ENCODE measurements around the gene PROSER3. TPM values are rescaled to one million over a fixed set of nuclear protein-coding genes. Genes with fewer than 3 reads are reported as not detected.

PROSER3 gene
- polyA plus RNA-seq, 1 donor (not counting 4 experiments of a cell fraction or from before 2014, with no cell fraction given) = 5.5 TPM

DNA sequence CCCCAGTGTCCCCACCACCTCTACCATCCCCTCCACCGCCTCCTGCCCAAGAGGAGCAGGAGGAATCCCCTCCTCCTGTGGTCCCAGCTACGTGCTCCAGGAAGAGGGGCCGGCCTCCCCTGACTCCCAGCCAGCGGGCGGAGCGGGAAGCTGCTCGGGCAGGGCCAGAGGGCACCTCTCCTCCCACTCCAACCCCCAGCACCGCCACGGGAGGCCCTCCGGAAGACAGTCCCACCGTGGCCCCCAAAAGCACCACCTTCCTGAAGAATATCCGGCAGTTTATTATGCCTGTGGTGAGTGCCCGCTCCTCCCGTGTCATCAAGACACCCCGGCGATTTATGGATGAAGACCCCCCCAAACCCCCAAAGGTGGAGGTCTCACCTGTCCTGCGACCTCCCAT, 37.3 kb upstream of the PROSER3 start:
- Histone ChIP-seq H3K9ac (ENCODE audit: control insufficient read depth, extremely low read depth, insufficient read depth, low read length) (no peak overlapping the region), H3K9me1 (ENCODE audit: control insufficient read depth, extremely low read depth, insufficient read depth, low read length) (no peaks in the 10 kb centered on the region), H3K27ac (ENCODE audit: control insufficient read depth, insufficient read depth, low read length) (no peak overlapping the region), H2AFZ (ENCODE audit: control insufficient read depth, low read length) (no peak overlapping the region), H4K20me1 (ENCODE audit: control insufficient read depth, extremely low read depth, insufficient read depth, low read length) (peaks cover 4% of the 10 kb centered on the region), H3K79me2 (ENCODE audit: control insufficient read depth, insufficient read depth, low read length) (peaks cover 47% of the 10 kb centered on the region), H3K4me3 (ENCODE audit: control insufficient read depth in 2 of 3, extremely low read depth in 1 of 3, insufficient read depth in 2 of 3, low read depth in 1 of 3, low read length in 3 of 3) (no peak overlapping the region), H3K27me3 (ENCODE audit: control insufficient read depth, extremely low read depth, insufficient read depth, low read length) (no peaks in the 10 kb centered on the region), H3K9me3 (ENCODE audit: control insufficient read depth, low read depth, low read length) (no peaks in the 10 kb centered on the region), H3K4me1 (ENCODE audit: control insufficient read depth, extremely low read depth, insufficient read depth, low read length) (peaks cover 21% of the 10 kb centered on the region), H3K36me3 (ENCODE audit: control insufficient read depth in 2 of 2, extremely low read depth in 1 of 2, insufficient read depth in 2 of 2, low read length in 2 of 2) (peaks cover 36 to 38% of the 10 kb centered on the region in 2 experiments), H3K4me2 (ENCODE audit: control insufficient read depth, extremely low read depth, insufficient read depth, low read depth, low read length) (no peak overlapping the region)
- dilution Hi-C loops (cut with MboI; ENCODE audit: extremely low pct_ligation_motif_present, low sequenced_read_pairs) = no loop called here
- TF ChIP-seq EZH2 (IDR thresholded peaks at IDR 0.05; ENCODE audit: low read length) = no peak
- TF ChIP-seq, protein P1, sequence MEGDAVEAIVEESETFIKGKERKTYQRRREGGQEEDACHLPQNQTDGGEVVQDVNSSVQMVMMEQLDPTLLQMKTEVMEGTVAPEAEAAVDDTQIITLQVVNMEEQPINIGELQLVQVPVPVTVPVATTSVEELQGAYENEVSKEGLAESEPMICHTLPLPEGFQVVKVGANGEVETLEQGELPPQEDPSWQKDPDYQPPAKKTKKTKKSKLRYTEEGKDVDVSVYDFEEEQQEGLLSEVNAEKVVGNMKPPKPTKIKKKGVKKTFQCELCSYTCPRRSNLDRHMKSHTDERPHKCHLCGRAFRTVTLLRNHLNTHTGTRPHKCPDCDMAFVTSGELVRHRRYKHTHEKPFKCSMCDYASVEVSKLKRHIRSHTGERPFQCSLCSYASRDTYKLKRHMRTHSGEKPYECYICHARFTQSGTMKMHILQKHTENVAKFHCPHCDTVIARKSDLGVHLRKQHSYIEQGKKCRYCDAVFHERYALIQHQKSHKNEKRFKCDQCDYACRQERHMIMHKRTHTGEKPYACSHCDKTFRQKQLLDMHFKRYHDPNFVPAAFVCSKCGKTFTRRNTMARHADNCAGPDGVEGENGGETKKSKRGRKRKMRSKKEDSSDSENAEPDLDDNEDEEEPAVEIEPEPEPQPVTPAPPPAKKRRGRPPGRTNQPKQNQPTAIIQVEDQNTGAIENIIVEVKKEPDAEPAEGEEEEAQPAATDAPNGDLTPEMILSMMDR (optimal IDR thresholded peaks at IDR 0.05 in 1 of 3, IDR thresholded peaks at IDR 0.05 in 1 of 3, conservative IDR thresholded peaks at IDR 0.05 in 1 of 3; ENCODE audit: extremely low read depth in 1 of 3, insufficient read depth in 2 of 3, low read length in 3 of 3) = no peak
- FAIRE-seq (no peak), DNase-seq (ENCODE audit: low read depth, low spot score) (no peak)

DNA sequence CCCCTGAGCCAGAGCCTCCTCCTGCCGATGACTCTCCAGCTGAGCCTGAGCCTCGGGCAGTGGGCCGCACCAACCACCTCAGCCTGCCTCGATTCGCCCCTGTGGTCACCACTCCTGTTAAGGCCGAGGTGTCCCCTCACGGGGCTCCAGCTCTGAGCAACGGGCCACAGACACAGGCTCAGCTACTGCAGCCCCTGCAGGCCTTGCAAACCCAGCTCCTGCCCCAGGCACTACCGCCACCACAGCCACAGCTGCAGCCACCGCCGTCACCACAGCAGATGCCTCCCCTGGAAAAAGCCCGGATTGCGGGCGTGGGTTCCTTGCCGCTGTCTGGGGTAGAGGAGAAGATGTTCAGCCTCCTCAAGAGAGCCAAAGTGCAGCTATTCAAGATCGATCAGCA, 36.6 kb upstream of the PROSER3 start:
- no peak for DNase-seq (ENCODE audit: low read depth, low spot score)
- H3K4me1 ChIP-seq (ENCODE audit: control insufficient read depth, extremely low read depth, insufficient read depth, low read length) = peaks cover 14% of the 10 kb centered on the region
- no peak for TF ChIP-seq EZH2 (IDR thresholded peaks at IDR 0.05; ENCODE audit: low read length)
- TF ChIP-seq, protein P1 (optimal IDR thresholded peaks at IDR 0.05 in 1 of 3, IDR thresholded peaks at IDR 0.05 in 1 of 3, conservative IDR thresholded peaks at IDR 0.05 in 1 of 3; ENCODE audit: extremely low read depth in 1 of 3, insufficient read depth in 2 of 3, low read length in 3 of 3) = no peak
- H3K36me3 ChIP-seq (ENCODE audit: control insufficient read depth in 2 of 2, extremely low read depth in 1 of 2, insufficient read depth in 2 of 2, low read length in 2 of 2) = peaks cover 42 to 45% of the 10 kb centered on the region in 2 experiments
- H3K9me1 ChIP-seq (ENCODE audit: control insufficient read depth, extremely low read depth, insufficient read depth, low read length) = no peaks in the 10 kb centered on the region
- dilution Hi-C loops (cut with MboI; ENCODE audit: extremely low pct_ligation_motif_present, low sequenced_read_pairs) = no loop called here
- no peak overlapping the region for H3K4me2 ChIP-seq (ENCODE audit: control insufficient read depth, extremely low read depth, insufficient read depth, low read depth, low read length)
- H3K9ac ChIP-seq (ENCODE audit: control insufficient read depth, extremely low read depth, insufficient read depth, low read length) = no peak overlapping the region
- peaks cover 47% of the 10 kb centered on the region for H3K79me2 ChIP-seq (ENCODE audit: control insufficient read depth, insufficient read depth, low read length)
- no peaks in the 10 kb centered on the region for H3K9me3 ChIP-seq (ENCODE audit: control insufficient read depth, low read depth, low read length)
- FAIRE-seq = no peak
- H3K4me3 ChIP-seq (ENCODE audit: control insufficient read depth in 2 of 3, extremely low read depth in 1 of 3, insufficient read depth in 2 of 3, low read depth in 1 of 3, low read length in 3 of 3) = no peak overlapping the region
- H3K27ac ChIP-seq (ENCODE audit: control insufficient read depth, insufficient read depth, low read length) = no peak overlapping the region
- H3K27me3 ChIP-seq (ENCODE audit: control insufficient read depth, extremely low read depth, insufficient read depth, low read length) = no peaks in the 10 kb centered on the region
- H4K20me1 ChIP-seq (ENCODE audit: control insufficient read depth, extremely low read depth, insufficient read depth, low read length) = peaks cover 4% of the 10 kb centered on the region
- no peak overlapping the region for H2AFZ ChIP-seq (ENCODE audit: control insufficient read depth, low read length)

All from keratinocyte (primary cell).